GM19455 (cell line): ENCODE measurements around the gene TPM4.
"Not testable (repeated sequence)": the region's sequence is repeated elsewhere in the genome, so short reads cannot be mapped to it uniquely, and the experiment has no call there.

Experiments used
- ATAC-seq: cut with Tn5 transposase; IDR thresholded peaks from one replicate; pipeline ENCODE4 v1.9.1; 2021; ENCODE audit not compliant: unreplicated experiment

TPM4 gene

DNA sequence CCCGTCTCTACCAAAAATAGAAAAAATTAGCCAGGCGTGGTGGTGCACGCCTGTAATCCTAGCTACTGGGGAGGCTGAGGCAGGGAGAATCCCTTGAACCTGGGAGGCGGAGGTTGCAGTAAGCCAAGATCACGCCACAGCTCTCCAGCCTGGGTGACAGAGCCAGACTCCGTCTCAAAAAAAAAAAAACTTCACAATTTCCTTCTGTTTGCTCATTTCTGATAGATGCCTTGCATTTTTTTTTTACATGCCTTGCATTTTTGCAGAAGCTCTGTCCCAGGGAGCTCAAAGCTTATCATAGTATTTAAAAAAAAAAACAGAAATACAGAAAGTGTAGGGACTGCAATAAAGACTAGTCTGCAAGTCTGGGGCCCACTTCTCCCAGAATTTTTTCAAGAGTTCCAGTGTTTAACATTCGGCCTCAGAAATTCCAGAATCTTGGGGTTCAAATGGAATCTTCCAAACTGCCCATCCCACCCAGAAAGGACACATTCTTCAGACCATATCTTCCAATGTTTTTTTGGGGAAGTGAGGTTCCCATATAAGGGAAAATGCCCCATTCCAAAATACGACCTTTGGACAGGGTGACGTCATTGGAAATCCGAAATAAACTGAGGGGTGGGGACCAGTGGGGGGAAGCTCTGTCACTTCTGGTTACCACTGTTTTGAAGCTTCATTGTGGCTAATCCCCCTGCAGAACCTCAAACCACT, 18.2 kb downstream of the TPM4 start:
- ATAC-seq: no peak

- no peak for ATAC-seq
Observed at GRCh38 chr19:16095071-16095571, 18.8 kb downstream of the TPM4 start.

DNA sequence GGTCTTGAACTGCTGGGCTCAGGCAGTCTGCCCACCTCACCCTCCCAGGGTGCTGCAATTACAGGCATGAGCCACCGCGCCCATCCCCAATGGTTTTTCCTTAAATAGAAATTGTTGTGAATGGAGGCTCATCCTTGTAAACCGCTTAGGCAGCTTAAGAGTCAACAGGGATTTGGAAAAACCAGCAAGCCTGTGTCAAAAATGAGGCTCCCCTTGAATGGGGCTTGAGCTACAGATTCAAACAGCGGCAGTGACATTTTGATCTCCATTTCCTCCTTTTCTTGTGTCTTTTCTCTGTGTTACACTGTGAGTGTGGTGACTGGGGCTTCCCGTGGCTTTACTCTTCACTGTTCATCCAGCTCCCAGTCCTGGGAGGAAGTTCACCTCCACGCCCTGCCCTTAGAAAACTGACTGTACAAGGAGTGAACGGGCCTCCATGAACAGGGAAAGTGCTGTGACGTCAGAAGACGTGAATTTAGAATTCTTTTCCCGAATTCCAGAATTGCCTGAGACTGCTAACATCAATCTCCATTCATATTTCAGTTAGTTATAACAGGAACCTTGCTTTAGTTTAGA, 20.1 kb downstream of the TPM4 start:
- no peak for ATAC-seq

- ATAC-seq: no peak
Observed at GRCh38 chr19:16098416-16098768, 22.1 kb downstream of the TPM4 start.

DNA sequence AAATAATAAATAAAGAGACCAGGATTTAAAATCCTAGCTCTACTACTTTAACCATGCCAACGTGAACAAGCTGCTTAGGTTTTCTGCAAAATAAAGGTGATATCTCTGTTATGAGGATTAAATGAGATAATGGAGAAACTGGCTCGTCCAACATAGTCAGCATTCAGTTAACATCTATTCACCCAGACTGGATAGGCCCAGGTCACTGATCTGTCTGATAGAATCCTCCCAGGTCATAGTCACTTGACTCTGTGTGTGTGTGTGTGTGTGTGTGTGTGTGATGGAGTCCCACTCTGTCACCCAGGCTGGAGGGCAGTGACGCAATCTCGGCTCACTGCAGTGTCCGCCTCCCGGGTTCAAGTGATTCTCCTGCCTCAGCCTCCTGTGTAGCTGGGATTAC, 22.5 kb downstream of the TPM4 start:
- no peak for ATAC-seq

DNA sequence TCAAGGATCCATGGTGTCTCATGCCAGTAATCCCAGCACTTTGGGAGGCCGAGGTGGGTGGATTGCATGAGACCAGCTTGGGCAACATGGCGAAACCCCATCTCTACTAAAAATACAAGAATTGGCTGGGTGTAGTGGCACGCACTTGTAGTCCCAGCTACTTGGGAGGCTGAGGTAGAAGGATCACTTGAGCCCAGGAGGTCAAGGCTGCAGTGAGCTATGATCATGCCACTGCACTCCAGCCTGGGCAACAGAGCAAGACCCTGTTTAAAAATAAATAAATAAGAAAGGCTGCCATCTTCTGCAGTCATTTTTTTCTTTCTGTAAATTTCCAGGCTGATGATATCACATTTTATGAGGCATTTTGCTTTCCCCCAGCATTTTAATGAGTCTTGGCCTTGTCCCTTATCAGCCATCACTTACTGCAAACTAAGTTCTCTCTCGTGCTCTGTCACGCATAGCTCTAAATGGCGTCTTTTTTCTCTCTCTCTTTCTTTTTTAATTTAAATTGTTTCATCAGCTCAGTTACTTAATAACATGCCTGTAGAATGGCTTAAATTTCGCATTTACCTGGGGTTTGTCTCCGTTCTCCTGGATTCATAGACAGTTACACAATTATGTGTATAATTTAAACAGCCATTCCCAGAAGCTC, 23.1 kb downstream of the TPM4 start:
- not testable (repeated sequence) for ATAC-seq

- ATAC-seq: no peak
Observed at GRCh38 chr19:16100524-16100923, 24.2 kb downstream of the TPM4 start.

DNA sequence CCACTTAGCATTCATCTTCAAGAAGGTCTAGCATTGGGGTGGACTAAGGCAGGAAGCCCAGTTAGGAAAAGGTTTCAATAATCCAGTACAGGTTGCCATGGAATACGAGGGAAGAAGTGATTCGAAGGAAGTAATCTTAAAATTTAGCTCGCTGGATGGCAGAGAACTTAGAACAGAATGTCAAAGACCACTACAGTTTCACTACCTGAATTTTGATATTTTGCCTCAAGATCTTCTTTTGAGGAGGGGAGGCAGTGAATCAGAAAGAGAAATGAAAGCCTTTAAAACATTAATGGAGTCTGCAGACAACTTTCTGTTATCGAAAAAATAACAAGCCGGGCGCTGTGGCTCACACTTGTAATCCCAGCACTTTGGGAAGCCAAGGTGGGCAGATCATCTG, 28.4 kb downstream of the TPM4 start:
- ATAC-seq: no peak

GRCh38 chr19:16106121-16106520, 29.8 kb downstream of the TPM4 start:
- no peak for ATAC-seq

GRCh38 chr19:16111160-16111908, 35.0 kb downstream of the TPM4 start, which contains the start of gene RAB8A:
Gene RAB8A (plus strand): TSS chr19:16111889. CDS start chr19:16111902, 13 bp downstream.
- peak; percentile 82 for ATAC-seq

DNA sequence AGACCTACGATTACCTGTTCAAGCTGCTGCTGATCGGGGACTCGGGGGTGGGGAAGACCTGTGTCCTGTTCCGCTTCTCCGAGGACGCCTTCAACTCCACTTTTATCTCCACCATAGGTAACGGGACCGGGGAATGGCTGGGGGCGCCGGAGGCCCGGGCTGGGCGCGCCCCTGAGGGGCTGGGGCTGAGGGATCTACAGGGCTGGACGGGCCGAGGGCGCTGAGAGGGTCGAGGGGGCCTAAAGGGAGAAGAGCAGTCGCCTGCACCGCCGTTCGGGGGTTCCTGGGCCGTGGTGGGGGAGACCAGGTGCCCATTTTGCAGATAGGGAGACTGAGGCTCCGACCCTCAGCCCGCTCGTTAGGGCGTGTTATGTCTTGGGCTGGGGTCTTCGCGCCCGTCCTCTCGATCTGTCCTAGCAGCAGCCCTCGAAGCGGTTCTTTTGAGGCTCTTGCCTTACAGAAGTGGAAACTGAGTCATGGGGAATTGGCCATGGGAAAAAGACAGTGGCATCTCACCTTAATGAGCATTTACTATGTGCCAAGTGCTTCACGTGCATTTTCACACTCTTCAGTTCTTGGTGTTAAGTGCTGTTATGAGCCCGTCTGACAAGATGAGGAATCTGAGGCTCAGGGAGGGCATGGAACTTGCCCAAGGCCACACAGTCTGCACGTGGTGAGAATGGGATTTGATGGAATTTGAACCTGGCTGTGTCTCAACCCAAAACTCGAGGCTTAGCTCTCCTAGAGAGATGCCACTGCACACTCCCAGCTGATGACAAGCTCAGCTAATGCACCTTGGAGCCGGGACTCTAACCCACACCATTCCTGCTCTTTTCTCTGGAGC, 35.8 kb downstream of the TPM4 start:
- ATAC-seq: no peak

DNA sequence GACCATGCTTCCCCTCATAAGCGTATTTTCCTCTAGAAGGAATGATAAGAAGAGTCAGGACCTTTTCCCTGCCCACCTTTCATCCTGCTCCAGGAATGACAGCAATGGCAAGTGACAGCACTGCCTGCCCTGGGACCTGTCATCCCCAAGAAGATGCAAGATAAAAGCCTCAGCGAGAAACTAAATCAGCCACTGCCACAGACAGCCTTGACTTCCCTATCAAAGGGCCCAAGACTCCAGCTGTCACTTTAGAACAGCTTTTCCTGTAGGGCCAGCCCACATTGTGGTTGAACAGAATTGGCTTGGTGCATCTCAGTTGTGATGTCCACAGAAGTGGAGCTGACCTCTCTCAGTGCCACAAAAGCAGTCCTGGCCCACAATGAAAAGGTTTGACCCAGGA, 36.5 kb downstream of the TPM4 start:
- ATAC-seq: no peak

GRCh38 chr19:16113727-16114126, 37.4 kb downstream of the TPM4 start:
- no peak for ATAC-seq

DNA sequence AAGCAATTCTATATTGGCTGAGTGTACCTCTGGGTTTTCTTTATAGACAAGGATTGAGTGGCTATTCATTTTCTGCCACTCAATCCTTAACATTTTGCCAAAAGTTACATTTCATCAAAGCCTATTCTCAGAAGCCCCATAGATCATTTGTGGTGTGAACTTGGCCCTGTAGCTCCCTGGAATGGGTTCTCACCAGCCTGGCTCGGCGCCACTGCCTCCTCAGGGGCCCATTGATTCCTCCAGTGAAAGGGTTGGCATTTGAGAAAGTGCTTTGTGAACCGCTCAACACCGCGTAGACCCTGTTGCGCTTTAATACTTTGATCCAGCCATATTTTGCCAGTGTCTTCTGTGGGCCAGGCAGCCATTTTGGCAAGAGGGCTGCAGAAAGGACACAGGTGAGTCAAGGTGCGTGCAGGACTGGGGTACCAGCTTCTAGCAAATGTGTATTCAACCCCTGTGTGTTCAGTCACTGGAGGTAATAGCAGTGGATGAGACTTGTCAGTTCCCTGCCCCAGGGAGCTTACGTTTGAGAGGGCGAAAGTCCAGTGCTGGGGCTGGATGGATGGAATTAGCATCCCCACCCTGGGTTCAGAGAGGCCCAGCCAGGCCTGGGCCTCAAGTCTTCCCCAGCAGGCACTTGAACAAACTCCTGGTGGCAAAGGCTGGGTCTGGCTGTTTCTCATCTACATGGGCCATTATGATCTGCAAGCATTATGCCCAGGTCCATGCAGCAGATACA, 39.2 kb downstream of the TPM4 start:
- ATAC-seq: no peak

GRCh38 chr19:16116067-16116466, 39.8 kb downstream of the TPM4 start:
- ATAC-seq: no peak

GRCh38 chr19:16117594-16118033, 41.3 kb downstream of the TPM4 start:
- no peak for ATAC-seq

DNA sequence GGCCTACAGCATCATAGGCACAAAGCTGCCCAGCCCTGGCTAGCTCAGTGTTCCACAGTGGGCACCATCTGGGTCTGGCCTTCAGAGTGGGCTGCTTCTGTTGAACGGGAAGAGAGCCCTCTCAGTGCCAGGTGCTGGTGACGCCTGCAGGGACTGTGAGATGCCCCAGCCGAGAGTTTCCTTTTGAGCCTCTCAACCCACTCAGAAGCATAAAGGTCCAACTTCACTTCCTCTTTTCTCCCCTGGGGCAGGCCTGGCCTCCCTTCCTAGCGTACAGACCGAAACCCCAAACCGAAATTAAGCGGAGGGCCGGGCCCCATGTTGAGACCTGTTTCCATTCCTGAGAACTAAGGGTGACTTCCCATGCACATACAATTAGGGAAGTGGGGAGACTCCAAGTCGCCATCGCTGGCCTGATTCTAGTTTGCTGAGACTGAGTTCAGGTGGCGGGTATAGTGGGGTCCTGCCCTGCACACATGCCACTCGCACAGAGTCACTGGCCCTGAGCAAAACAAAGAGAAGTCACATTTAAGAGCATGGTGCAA, 42.3 kb downstream of the TPM4 start:
- no peak for ATAC-seq

DNA sequence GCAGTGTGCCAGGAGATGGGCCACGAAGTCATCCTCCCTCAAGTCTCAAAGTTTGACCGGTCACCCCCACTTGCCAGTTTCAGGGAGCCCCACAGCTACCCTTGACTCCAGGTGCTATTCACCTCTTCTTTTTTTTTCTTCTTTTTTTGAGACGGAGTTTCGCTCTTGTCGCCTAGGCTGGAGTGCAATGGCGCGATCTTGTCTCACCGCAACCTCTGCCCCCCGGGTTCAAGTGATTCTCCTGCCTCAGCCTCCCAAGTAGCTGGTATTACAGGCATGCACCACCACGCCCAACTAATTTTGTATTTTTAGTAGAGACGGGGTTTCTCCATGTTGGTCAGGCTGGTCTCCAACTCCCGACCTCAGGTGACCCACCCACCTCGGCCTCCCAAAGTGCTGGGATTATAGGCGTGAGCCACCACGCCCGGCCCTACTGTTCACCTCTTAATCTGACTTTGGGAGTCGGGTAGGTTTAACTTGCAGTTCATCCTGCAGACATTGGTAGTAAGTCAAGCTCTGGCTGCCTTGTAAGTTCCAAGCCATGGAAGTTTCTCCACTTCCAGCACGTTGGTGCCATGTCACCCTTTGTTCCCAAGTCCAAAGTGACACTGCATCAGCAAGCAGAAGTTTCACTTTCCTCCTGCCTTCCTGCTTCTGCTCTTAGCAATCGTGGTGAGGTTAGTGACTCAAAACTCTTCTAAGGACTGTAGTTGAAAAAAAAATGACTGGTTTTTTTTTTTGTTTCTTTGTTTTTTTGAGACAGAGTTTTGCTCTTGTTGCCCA, 43.0 kb downstream of the TPM4 start:
- ATAC-seq: not testable (repeated sequence)

GRCh38 chr19:16121141-16121540, 44.8 kb downstream of the TPM4 start:
- ATAC-seq: no peak
